Natural killer cell (primary cell): Measurements from ENCODE around the gene BRD7. TPM values are rescaled to one million over a fixed set of nuclear protein-coding genes. Genes with fewer than 3 reads are reported as not detected.

Source experiments
- ATAC-seq, 3 donors: fragments of 150-1000 bp in 2 of 3; fragments of 200-7000 bp in 1 of 3; cut with Tn5 transposase; 1 replicate in 1 of 3; 2 replicates in 2 of 3; pipeline ENCODE4 v1.10.0; 2021; ENCODE audit warnings: mild to moderate bottlenecking in 2 of 3, moderate library complexity in 2 of 3
- DNase-seq, 2 donors: peaks; one replicate each; pipeline versions ENCODE4 v3.0.0 to v3.0.0-alpha.2; 2013 to 2021; ENCODE audit warnings: mixed read lengths in 1 of 2
- H3K27ac ChIP-seq: one replicate; pipeline ENCODE4 v1.5.1; 2013; ENCODE audit warnings: mild to moderate bottlenecking, low read length
- H3K27me3 ChIP-seq: one replicate; pipeline ENCODE4 v1.6.1; 2013; ENCODE audit warnings: low read length; ENCODE audit not compliant: control insufficient read depth, insufficient read depth
- H3K36me3 ChIP-seq: one replicate; pipeline ENCODE4 v1.6.1; 2013; ENCODE audit warnings: low read length; ENCODE audit not compliant: control insufficient read depth, insufficient read depth
- H3K4me1 ChIP-seq: one replicate; pipeline ENCODE4 v1.6.1; 2013; ENCODE audit warnings: low read length; ENCODE audit not compliant: control insufficient read depth, insufficient read depth
- H3K4me3 ChIP-seq: one replicate; pipeline ENCODE4 v1.5.1; 2013; ENCODE audit warnings: low read length
- H3K9me3 ChIP-seq: one replicate; pipeline ENCODE4 v1.6.1; 2013; ENCODE audit warnings: low read length; ENCODE audit not compliant: control insufficient read depth, insufficient read depth
- H3K27ac Mint-ChIP-seq, 2 donors: one replicate each; pipeline ENCODE4 v1.8.0; 2022; ENCODE audit warnings: mild to moderate bottlenecking in 2 of 2, mixed read lengths in 2 of 2, moderate library complexity in 1 of 2
- H3K27me3 Mint-ChIP-seq, 2 donors: one replicate each; pipeline ENCODE4 v1.8.0; 2022; ENCODE audit warnings: low read depth in 2 of 2, mixed read lengths in 2 of 2
- H3K36me3 Mint-ChIP-seq: one replicate; pipeline ENCODE4 v1.8.0; 2022; ENCODE audit warnings: mixed read lengths
- H3K4me1 Mint-ChIP-seq, 2 donors: one replicate each; pipeline ENCODE4 v1.8.0; 2022; ENCODE audit warnings: mixed read lengths in 2 of 2
- H3K4me3 Mint-ChIP-seq: one replicate; pipeline ENCODE4 v1.8.0; 2022; ENCODE audit warnings: mild to moderate bottlenecking, moderate library complexity, mixed read lengths
- H3K9me3 Mint-ChIP-seq, 2 donors: one replicate each; pipeline ENCODE4 v1.8.0; 2022; ENCODE audit warnings: mixed read lengths in 2 of 2
- CTCF ChIP-seq: fragments of 200-600 bp; IDR thresholded peaks from one replicate; pipeline ENCODE4 v1.8.0; 2022; ENCODE audit warnings: antibody characterized with exemption
- WGBS: methylation state at CpG from one replicate; pipeline ENCODE4 v1.1.7; 2013; ENCODE audit warnings: missing lambda C conversion rate; ENCODE audit not compliant: insufficient coverage; 5-methylcytosine and 5-hydroxymethylcytosine counted together
- intact Hi-C: fragments of 100-400 bp; cut with micrococcal nuclease; formaldehyde crosslinking; loops from one replicate; pipeline ENCODE4 v1.14.2; 2022
- total RNA-seq, 4 donors: library from RNA; stranded (reverse); fragments of 120-200 nt in 1 of 4; gene quantifications; one replicate each; pipeline versions ENCODE4 v1.2.3 to v1.2.4, GENCODE V29; 2013 to 2022

Gene BRD7
- total RNA-seq, 3 donors from 2014 or later (not counting 1 experiment from before 2014, with no cell fraction given) = 89.2 to 118 (median 94.9) TPM

- Mint-ChIP-seq H3K27ac (no peak overlapping the region), H3K27me3 (peaks cover 13 to 19% of the 10 kb centered on the region in 2 donors), H3K9me3 (peaks cover 0 to 4% of the 10 kb centered on the region in 2 donors), H3K4me3 (no peak overlapping the region), H3K36me3 (peaks cover 6% of the 10 kb centered on the region), H3K4me1 (no peaks in the 10 kb centered on the region)
- DNase-seq = no peak
- H3K27ac ChIP-seq = no peak overlapping the region
- no peak for TF ChIP-seq CTCF
- H3K4me3 ChIP-seq = no peak overlapping the region
- H3K27me3 ChIP-seq = peaks cover 3% of the 10 kb centered on the region
- H3K36me3 ChIP-seq = no peaks in the 10 kb centered on the region
- no peaks in the 10 kb centered on the region for H3K9me3 ChIP-seq
- ATAC-seq = no peak
- no peaks in the 10 kb centered on the region for H3K4me1 ChIP-seq
- intact Hi-C loops = no loop called here
- 93% methylated on average over 2 of the region's 2 CpGs for WGBS
These were observed 42.2 kb upstream of the BRD7 start for GRCh38 chr16:50411034-50411433.

DNA sequence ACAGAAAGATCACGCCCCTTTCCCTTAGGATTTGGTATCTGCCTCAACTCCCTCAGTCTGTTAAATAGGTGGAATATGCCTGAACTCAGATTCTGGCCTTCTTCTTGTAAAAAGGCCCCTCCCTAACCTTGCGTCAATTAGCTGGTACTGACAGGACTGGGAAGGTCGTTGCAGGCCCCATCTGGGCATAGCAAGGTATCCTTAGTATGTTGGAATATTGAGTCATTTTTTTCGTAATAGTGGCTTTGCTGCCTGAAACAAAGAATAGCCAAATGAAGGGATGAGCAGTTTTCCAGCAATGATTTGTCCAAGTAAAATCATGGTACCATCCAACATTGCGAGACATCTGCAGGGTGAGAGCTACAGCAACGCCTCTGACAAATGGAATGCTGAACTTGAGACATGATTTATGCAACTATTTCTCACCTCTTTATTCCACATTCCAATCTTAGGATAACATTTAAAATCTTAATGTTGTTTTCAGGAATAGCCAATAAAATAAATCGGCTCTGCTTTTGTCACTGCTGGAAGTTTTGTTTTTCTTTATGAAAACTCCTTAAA lies 39.3 kb upstream of the BRD7 start:
- intact Hi-C loops = no loop called here
- H3K4me1 Mint-ChIP-seq = no peaks in the 10 kb centered on the region
- ATAC-seq (no peak), DNase-seq (no peak)
- H3K4me3 ChIP-seq = no peak overlapping the region
- WGBS = 82% methylated on average over 6 of the region's 7 CpGs
- H3K4me1 ChIP-seq = no peaks in the 10 kb centered on the region
- H3K36me3 ChIP-seq = no peaks in the 10 kb centered on the region
- H3K9me3 ChIP-seq = no peaks in the 10 kb centered on the region
- no peaks in the 10 kb centered on the region for H3K9me3 Mint-ChIP-seq
- H3K27me3 ChIP-seq = no peaks in the 10 kb centered on the region
- no peaks in the 10 kb centered on the region for H3K36me3 Mint-ChIP-seq
- no peak for TF ChIP-seq CTCF
- no peak overlapping the region for H3K27ac ChIP-seq
- H3K4me3 Mint-ChIP-seq = no peak overlapping the region
- H3K27me3 Mint-ChIP-seq = peaks cover 0 to 8% of the 10 kb centered on the region in 2 donors
- H3K27ac Mint-ChIP-seq = no peak overlapping the region

DNA sequence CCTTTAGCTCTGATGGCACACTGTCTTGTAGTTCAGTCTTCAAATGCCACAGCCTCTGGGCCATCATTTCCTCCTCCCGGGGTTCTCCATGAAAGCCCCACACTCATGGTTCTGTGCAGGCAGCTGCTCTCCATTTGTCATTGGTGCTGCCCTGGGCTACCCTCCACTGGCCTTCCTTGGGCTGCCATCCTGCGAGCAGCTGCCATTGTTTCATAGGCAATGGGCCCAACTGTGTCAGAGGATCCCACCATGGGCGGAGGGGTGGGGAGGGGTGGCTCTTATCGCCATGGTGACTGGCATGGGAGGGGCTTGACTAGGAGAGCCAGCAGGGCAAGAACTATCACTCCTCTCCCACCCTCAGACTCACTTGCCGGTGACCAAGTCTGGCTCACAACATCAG lies 38.6 kb upstream of the BRD7 start:
- 88% methylated on average over 2 of the region's 5 CpGs for WGBS
- H3K27me3 ChIP-seq = no peaks in the 10 kb centered on the region
- intact Hi-C loops = no loop called here
- H3K4me1 ChIP-seq = no peaks in the 10 kb centered on the region
- no peaks in the 10 kb centered on the region for H3K36me3 Mint-ChIP-seq
- H3K27me3 Mint-ChIP-seq = peaks cover 0 to 8% of the 10 kb centered on the region in 2 donors
- no peaks in the 10 kb centered on the region for H3K9me3 Mint-ChIP-seq
- no peak overlapping the region for H3K27ac ChIP-seq
- H3K4me1 Mint-ChIP-seq = no peaks in the 10 kb centered on the region
- H3K4me3 Mint-ChIP-seq = no peak overlapping the region
- no peak for TF ChIP-seq CTCF
- no peak overlapping the region for H3K4me3 ChIP-seq
- no peak for DNase-seq
- H3K36me3 ChIP-seq = no peaks in the 10 kb centered on the region
- H3K9me3 ChIP-seq = no peaks in the 10 kb centered on the region
- ATAC-seq = no peak
- no peak overlapping the region for H3K27ac Mint-ChIP-seq

- no peaks in the 10 kb centered on the region for H3K27me3 ChIP-seq
- no peak for TF ChIP-seq CTCF
- DNase-seq = no peak
- no peak overlapping the region for H3K4me3 ChIP-seq
- H3K36me3 Mint-ChIP-seq = no peaks in the 10 kb centered on the region
- no peaks in the 10 kb centered on the region for H3K36me3 ChIP-seq
- H3K4me3 Mint-ChIP-seq = no peak overlapping the region
- peaks cover 0 to 6% of the 10 kb centered on the region in 2 donors for H3K27me3 Mint-ChIP-seq
- no peak overlapping the region for H3K27ac Mint-ChIP-seq
- no peaks in the 10 kb centered on the region for H3K9me3 ChIP-seq
- no peaks in the 10 kb centered on the region for H3K4me1 Mint-ChIP-seq
- H3K4me1 ChIP-seq = no peaks in the 10 kb centered on the region
- 86% methylated on average over 12 of the region's 12 CpGs for WGBS
- no peak for ATAC-seq
- intact Hi-C loops = no loop called here
- H3K9me3 Mint-ChIP-seq = no peaks in the 10 kb centered on the region
- H3K27ac ChIP-seq = no peak overlapping the region
These were observed 34.7 kb upstream of the BRD7 start for GRCh38 chr16:50403491-50403890.
